ENCODE measurements around the gene SYT12. TPM values are rescaled to one million over a fixed set of nuclear protein-coding genes. Genes with fewer than 3 reads are reported as not detected.

SYT12 gene
- total and polyA plus RNA-seq, 2 donors (not counting 3 experiments of a cell fraction or from before 2014, with no cell fraction given), result not detected

- intact Hi-C loops (cut with micrococcal nuclease), result no loop called here
- no peaks in the 10 kb centered on the region for H3K9me3 ChIP-seq (replicated peaks; ENCODE audit: control insufficient read depth, insufficient read depth, low read length)
Observed at GRCh38 chr11:67034350-67034749, 11.4 kb downstream of the SYT12 start.

More at GRCh38 chr11:67034350-67034749, 11.4 kb downstream of the SYT12 start:
- Histone ChIP-seq H3K27me3 (ENCODE audit: control insufficient read depth in 2 of 2, insufficient read depth in 2 of 2, low read length in 2 of 2) (peaks cover 0 to 3% of the 10 kb centered on the region in 2 experiments), H3K27ac (ENCODE audit: insufficient read depth, low read depth, low read length) (no peak overlapping the region), H3K9ac (replicated peaks; ENCODE audit: extremely low read depth, insufficient read depth, low read length) (no peak overlapping the region), H3K4me3 (replicated peaks in 1 of 3; ENCODE audit: insufficient read depth in 1 of 3, low read depth in 1 of 3, low read length in 3 of 3) (no peak overlapping the region), H3K79me2 (ENCODE audit: control insufficient read depth, insufficient read depth, low read length) (no peaks in the 10 kb centered on the region), H3K4me2 (ENCODE audit: insufficient read depth, low read length) (no peak overlapping the region), H3K4me1 (ENCODE audit: control insufficient read depth, extremely low read depth, insufficient read depth, low read length) (no peaks in the 10 kb centered on the region), H3K36me3 (ENCODE audit: control insufficient read depth in 2 of 2, extremely low read depth in 1 of 2, insufficient read depth in 2 of 2, low read length in 2 of 2) (no peaks in the 10 kb centered on the region), H2AFZ (ENCODE audit: low read depth, low read length) (no peak overlapping the region), H4K20me1 (replicated peaks; ENCODE audit: control insufficient read depth, extremely low read depth, insufficient read depth, low read length) (no peaks in the 10 kb centered on the region), H3K9me1 (replicated peaks; ENCODE audit: control insufficient read depth, extremely low read depth, insufficient read depth, low read length) (no peaks in the 10 kb centered on the region)
- dilution Hi-C loops (cut with MboI; ENCODE audit: extremely low pct_ligation_motif_present, low sequenced_read_pairs), result no loop called here
- POLR2A ChIA-PET, result no interaction called here
- FAIRE-seq, result no peak
- no TSS peak for BruUV-seq (replicated peaks)
- CTCF ChIA-PET, result no interaction called here
- TF ChIP-seq JUN (IDR thresholded peaks at IDR 0.05; ENCODE audit: borderline replicate concordance, insufficient read depth, insufficient read length, low read depth) (no peak), EZH2 (IDR thresholded peaks at IDR 0.05; ENCODE audit: borderline replicate concordance, low read depth, low read length, severe bottlenecking) (no peak), POLR2AphosphoS5 (IDR thresholded peaks at IDR 0.05; ENCODE audit: insufficient read depth, low read depth, low read length) (no peak), FOS (IDR thresholded peaks at IDR 0.05; ENCODE audit: borderline replicate concordance, insufficient read depth, low read length) (no peak), MAX (IDR thresholded peaks at IDR 0.05; ENCODE audit: insufficient read depth, insufficient read length) (no peak), MYC (IDR thresholded peaks at IDR 0.05; ENCODE audit: low read depth, low read length) (no peak), GATA2 (IDR thresholded peaks at IDR 0.05; ENCODE audit: insufficient read depth, insufficient read length, low read depth, low read length) (no peak), POLR2A (IDR thresholded peaks at IDR 0.05; ENCODE audit: low read depth, low read length) (no peak), CTCF (IDR thresholded peaks at IDR 0.05; ENCODE audit: extremely low read depth in 1 of 2, insufficient read depth in 1 of 2, low read depth in 1 of 2, low read length in 2 of 2) (no peak)
- DNase-seq (ENCODE audit: low read depth, low spot score), result no peak
